HG03103 (cell line): Measurements from ENCODE around the gene NCAPG2.

Experiments
- ATAC-seq: cut with Tn5 transposase; IDR thresholded peaks from one replicate; pipeline ENCODE4 v1.9.1; 2021; ENCODE audit warnings: low read depth; ENCODE audit not compliant: unreplicated experiment

Gene NCAPG2

GRCh38 chr7:158583810-158584209 lies 120.8 kb downstream of the NCAPG2 start:
- ATAC-seq = no peak

DNA sequence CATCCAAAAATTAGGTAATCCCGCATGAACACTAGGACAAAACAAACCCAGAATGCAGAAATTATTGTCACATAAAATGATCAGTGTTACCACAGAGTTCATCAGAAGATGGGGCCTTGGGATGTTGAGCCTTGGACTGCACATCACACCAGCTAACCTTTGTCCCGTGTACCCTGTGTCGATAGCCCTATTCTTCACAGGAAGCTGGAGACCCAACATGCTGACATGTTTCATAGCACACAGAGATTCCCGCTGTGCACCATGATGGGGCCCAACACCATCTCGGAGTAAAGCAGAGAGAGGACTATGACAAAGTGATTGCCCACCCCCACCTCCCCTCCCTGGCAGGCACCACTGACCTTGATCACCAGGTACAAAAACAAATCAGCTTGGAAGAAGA lies 121.5 kb downstream of the NCAPG2 start:
- ATAC-seq = no peak

- ATAC-seq = no peak
These were observed 122.5 kb downstream of the NCAPG2 start for GRCh38 chr7:158582089-158582456.

- ATAC-seq = no peak
These were observed 123.0 kb downstream of the NCAPG2 start for GRCh38 chr7:158581440-158582088.
